Dendritic cell treated with granulocyte-macrophage colony-stimulating factor and Interleukin-4, amounts not matched to agents 40 ng/mL and 50 ng/mL, for 4 days (primary cell): ENCODE data around the gene PET100.
"Not testable (repeated sequence)": the region's sequence is repeated elsewhere in the genome, so short reads cannot be mapped to it uniquely, and the experiment has no call there.

Source experiments
- H3K27ac Mint-ChIP-seq: one replicate; pipeline ENCODE4 v1.8.0; 2022; ENCODE audit warnings: mild to moderate bottlenecking, mixed read lengths
- H3K27me3 Mint-ChIP-seq: one replicate; pipeline ENCODE4 v1.8.0; 2022; ENCODE audit warnings: mild to moderate bottlenecking, mixed read lengths
- H3K36me3 Mint-ChIP-seq: one replicate; pipeline ENCODE4 v1.8.0; 2022; ENCODE audit warnings: low read depth, mixed read lengths
- H3K4me1 Mint-ChIP-seq: one replicate; pipeline ENCODE4 v1.8.0; 2022; ENCODE audit warnings: low read depth, mixed read lengths
- H3K4me3 Mint-ChIP-seq: one replicate; pipeline ENCODE4 v1.8.0; 2022; ENCODE audit warnings: mild to moderate bottlenecking, moderate library complexity, mixed read lengths
- H3K9me3 Mint-ChIP-seq: one replicate; pipeline ENCODE4 v1.8.0; 2022; ENCODE audit warnings: mixed read lengths
- intact Hi-C: fragments of 100-400 bp; cut with micrococcal nuclease; formaldehyde crosslinking; loops from one replicate; pipeline ENCODE4 v1.15.0; 2022

The PET100 gene

DNA sequence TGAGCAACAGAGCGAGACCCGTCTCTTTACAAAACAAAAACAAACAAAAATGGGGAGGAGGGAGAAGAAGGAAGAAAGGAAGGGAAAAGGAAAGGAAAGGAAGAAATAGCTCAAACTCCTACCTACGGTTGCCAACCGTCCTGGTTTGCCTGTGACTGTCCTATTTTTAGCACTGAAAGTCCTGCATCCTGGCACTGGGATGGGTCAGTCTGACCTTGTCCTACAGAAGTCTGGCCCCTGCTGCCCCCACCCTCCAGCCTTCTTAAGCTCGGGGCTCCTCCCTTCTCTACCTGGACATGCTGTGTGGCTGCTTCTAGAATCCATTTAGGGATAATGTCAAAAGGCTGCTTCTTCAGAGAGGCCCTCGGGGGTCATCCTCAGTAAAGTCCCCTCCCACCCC, 6.1 kb downstream of the PET100 start:
- H3K27ac Mint-ChIP-seq, result peak overlapping the region; percentile 95
- intact Hi-C loops, result no loop called here
- no peaks in the 10 kb centered on the region for H3K27me3 Mint-ChIP-seq
- H3K9me3 Mint-ChIP-seq, result no peaks in the 10 kb centered on the region
- H3K36me3 Mint-ChIP-seq, result peaks cover 71% of the 10 kb centered on the region
- no peak overlapping the region for H3K4me3 Mint-ChIP-seq
- H3K4me1 Mint-ChIP-seq, result peaks cover 60% of the 10 kb centered on the region

DNA sequence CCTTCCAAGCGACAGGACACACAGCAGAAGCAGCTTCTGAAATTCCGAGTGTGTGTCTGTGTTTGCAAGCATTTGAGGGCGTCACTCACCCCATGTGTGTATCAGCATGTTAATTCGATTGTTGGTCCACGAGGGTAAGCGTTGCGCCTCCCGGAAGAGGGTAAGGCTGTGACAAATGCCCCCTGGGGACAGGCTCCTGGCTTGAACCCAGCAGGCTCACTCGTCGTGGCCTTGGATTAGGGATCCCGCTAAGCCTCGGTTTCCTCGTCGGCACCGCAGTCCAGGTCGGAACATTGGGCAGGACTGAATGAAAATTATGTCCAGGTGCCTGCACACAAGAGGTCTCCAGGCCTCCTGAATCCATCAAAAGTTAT, 6.7 kb downstream of the PET100 start:
- peak overlapping the region; percentile 92 for H3K4me3 Mint-ChIP-seq
- intact Hi-C loops, result no loop called here
- H3K27me3 Mint-ChIP-seq, result no peaks in the 10 kb centered on the region
- peaks cover 72% of the 10 kb centered on the region for H3K36me3 Mint-ChIP-seq
- no peaks in the 10 kb centered on the region for H3K9me3 Mint-ChIP-seq
- peak overlapping the region; percentile 95 for H3K27ac Mint-ChIP-seq
- H3K4me1 Mint-ChIP-seq, result peaks cover 60% of the 10 kb centered on the region

DNA sequence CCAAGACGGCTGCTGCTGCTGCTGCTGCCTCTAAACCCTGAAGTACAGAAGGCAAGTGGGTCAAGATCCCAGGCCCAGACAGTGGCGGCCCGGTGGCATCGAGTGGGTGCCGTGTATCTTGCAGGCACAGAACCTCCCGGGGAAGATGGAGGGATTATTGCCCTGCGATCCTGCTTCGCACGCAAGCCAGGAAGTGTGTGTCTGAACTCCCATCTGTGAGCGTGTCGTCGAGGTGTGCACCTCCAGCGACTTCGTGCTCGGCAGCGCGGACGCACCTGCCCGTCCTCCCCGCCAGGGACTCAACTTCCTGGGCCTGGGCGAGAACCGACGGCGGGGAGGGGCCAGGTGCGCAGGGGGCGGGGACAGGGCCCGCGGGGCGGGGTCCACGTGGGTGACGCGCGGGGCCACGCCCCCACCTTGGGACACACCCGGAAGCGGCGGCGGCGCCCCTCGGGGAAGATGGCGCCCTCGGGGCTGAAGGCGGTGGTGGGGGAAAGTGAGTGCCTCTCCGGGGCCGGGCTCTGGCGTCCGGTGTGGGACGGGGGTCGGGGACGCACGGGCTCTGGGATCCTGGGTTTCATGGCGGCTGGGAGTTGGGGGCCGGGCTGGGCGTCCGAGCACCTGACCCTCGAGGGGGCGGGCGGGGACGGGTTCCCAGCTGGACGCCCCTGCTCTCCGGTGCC, 7.2 kb downstream of the PET100 start, which contains the start of gene STXBP2:
Gene STXBP2 (plus strand): TSS at position 420 of the 683 bp plus-strand sequence. CDS start 40 bp downstream, at position 460.
- Mint-ChIP-seq H3K27me3 (no peaks in the 10 kb centered on the region), H3K4me3 (peak within 1 kb of the TSS; percentile 92), H3K4me1 (peaks cover 60% of the 10 kb centered on the region), H3K36me3 (peaks cover 72% of the 10 kb centered on the region), H3K9me3 (no peaks in the 10 kb centered on the region), H3K27ac (peak within 1 kb of the TSS; percentile 95)
- intact Hi-C loops, result no loop called here

DNA sequence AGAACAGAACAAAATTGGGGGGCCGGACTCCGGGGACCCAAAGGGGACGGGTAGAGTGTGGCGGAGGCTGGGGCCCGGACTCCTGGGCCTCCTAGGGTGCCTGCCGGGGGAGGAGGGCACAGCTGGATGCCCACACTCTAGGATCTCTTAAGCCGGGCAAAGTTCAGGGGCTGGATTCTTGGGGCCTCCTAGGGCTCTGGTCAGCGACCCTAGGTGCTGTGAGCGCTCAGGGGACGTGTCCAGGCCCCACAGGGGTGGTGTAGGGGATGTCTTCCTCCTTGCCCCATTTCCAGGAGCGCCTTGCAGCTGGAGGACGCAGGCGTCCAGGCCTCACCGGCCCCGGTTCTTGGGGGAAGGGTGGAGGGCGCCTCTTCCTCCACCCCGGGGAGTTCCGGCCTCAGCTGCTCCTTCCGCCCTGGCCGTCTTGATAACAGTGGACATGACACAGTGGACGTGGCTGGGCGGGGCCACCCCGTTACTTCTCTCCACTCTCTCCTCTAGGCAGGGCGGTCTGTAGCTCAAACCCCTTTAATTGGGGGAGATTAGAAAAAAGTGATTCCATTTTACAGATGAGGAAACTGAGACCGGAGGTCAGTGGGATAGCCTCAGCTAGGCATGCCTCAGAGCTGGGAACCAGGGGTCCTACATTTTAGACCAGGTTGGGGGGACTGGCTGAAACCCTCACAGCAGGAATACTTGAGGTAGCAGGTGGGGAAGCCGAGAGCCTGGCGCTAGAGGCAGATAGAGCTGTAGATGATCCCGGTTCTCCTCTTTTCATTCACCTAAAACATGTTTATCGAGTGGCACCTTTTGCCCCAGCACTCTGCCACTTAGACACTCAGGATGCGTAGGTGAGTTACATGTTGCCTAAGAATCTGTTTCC, 8.0 kb downstream of the PET100 start:
- Mint-ChIP-seq H3K4me3 (peak overlapping the region; percentile 92), H3K27ac (peak overlapping the region; percentile 95), H3K27me3 (no peaks in the 10 kb centered on the region), H3K36me3 (peaks cover 72% of the 10 kb centered on the region), H3K4me1 (peaks cover 63% of the 10 kb centered on the region), H3K9me3 (no peaks in the 10 kb centered on the region)
- intact Hi-C loops, result no loop called here

DNA sequence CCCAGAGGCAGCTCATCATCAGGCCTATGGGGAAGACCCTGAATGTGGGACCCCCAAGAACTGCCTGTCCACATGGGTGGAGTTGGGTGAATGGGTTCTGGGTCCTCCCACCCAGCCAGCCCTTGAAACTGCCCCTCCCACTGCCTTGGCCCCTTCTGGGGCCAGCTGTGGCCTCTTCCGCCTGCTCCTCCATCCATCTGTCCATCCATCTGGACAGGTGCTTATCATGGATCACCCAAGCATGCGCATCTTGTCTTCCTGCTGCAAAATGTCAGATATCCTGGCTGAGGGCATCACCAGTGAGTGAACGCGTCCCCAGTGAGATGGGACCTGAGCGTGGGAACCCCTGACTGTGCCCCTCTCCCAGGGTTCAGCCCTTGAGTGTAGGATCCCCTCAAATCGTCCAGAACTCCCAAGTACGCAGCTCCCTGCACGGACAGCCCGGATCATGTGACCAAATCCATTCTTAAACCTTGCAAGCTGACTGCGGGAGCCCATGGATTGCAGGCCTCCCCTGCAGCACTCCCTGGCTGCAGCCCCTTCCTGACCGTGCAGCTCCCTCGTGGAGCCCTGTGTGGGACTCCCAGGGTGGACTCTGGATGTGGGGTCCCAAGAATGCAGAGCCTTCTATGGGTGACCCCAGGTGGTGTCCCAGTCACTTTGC, 9.3 kb downstream of the PET100 start:
- Mint-ChIP-seq H3K4me1 (peaks cover 72% of the 10 kb centered on the region), H3K27me3 (no peaks in the 10 kb centered on the region), H3K4me3 (peak overlapping the region; percentile 2), H3K9me3 (no peaks in the 10 kb centered on the region), H3K27ac (peak overlapping the region; percentile 27), H3K36me3 (peaks cover 75% of the 10 kb centered on the region)
- intact Hi-C loops, result no loop called here

DNA sequence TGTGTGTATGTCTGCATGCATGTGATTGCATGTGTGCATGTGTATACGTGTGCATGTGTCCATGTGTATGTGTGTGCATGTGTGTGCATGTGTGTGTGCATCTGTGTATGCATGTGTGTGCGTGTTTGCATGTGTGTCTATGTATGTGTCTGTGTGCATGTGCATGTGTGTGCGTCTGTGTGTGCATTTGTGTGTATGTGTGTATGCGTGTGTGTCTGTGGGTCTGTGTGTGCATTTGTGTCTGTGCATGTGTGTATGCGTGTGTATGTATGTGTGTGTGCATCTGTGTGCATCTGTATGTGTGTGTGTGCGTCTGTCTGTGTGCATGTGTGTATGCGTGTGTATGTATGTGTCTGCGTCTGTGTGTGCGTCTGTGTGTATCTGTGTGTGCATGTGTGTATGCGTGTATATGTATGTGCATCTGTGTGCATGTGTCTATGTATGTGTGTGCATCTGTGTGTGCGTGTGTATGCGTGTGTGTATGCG, 10.3 kb downstream of the PET100 start:
- Mint-ChIP-seq H3K36me3 (peaks cover 84% of the 10 kb centered on the region), H3K27ac (no peak overlapping the region), H3K4me3 (no peak overlapping the region), H3K4me1 (peaks cover 82% of the 10 kb centered on the region), H3K27me3 (no peaks in the 10 kb centered on the region), H3K9me3 (no peaks in the 10 kb centered on the region)
- intact Hi-C loops, result loop anchor here (10.0 kb wide), 1 partner anchor 75 kb away; no protein-coding TSS in a partner anchor

DNA sequence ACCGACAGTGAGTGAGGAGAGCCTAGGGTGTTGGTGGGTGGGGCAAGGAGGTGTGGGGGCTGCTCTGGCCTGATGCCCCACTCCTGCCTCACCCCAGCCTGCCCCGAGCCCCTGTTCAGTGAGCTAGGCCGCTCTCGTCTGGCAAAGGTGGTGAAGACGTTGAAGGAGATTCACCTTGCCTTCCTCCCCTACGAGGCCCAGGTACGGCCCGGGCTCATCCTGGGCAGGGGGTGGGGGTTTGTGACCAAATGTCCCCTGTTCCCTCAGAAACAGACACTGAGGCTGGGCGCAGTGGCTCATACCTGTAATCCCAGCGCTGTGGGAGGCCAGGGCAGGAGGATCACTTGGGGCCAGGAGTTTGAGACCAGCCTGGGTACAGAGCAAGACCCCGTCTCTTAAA, 11.2 kb downstream of the PET100 start:
- Mint-ChIP-seq H3K4me1 (peaks cover 85% of the 10 kb centered on the region), H3K9me3 (no peaks in the 10 kb centered on the region), H3K27me3 (no peaks in the 10 kb centered on the region), H3K27ac (no peak overlapping the region), H3K36me3 (peaks cover 93% of the 10 kb centered on the region), H3K4me3 (no peak overlapping the region)
- intact Hi-C loops, result loop anchor here (10.0 kb wide), 1 partner anchor 76 kb away; no protein-coding TSS in a partner anchor

DNA sequence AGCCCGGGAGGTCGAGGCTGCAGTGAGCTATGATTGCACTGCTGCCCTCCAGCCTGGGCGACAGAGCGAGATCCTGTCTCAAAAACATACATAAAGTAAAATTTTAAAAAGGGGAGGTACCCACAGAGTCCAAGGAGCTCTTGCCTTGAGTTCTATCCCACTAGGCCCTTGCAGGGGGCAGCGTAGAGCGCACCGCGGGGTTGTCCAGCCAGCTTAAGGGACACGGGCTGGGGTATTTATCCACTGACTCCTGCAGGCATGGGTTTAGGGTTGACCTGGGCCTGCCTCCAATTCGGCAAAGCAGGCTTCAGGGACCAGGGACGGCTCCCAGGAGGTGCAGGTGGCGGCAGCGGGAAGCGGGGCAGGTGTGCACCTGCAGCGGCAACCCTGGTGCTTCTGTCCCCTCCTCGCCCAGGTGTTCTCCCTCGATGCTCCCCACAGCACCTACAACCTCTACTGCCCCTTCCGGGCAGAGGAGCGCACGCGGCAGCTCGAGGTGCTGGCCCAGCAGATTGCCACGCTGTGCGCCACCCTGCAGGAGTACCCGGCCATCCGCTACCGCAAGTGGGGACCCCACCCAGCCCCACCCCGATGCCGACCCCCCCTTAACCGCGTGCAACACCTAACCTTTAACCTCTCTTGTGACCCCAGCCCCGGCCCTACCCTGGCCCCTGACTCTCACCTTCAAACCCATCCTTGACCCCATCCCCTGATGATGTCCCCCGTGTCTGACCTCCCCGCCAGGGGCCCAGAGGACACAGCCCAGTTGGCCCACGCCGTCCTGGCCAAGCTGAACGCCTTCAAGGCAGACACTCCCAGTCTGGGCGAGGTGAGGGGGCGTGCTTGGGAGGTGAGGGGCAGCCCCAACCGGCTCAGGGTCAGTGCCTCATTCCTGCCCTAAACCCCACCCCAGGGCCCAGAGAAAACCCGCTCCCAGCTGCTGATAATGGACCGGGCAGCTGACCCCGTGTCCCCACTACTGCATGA, 12.0 kb downstream of the PET100 start:
- intact Hi-C loops, result loop anchor here (10.0 kb wide), 1 partner anchor 77 kb away; no protein-coding TSS in a partner anchor
- peaks cover 100% of the 10 kb centered on the region for H3K36me3 Mint-ChIP-seq
- no peaks in the 10 kb centered on the region for H3K27me3 Mint-ChIP-seq
- no peak overlapping the region for H3K27ac Mint-ChIP-seq
- H3K9me3 Mint-ChIP-seq, result no peaks in the 10 kb centered on the region
- H3K4me3 Mint-ChIP-seq, result no peak overlapping the region
- peaks cover 89% of the 10 kb centered on the region for H3K4me1 Mint-ChIP-seq

DNA sequence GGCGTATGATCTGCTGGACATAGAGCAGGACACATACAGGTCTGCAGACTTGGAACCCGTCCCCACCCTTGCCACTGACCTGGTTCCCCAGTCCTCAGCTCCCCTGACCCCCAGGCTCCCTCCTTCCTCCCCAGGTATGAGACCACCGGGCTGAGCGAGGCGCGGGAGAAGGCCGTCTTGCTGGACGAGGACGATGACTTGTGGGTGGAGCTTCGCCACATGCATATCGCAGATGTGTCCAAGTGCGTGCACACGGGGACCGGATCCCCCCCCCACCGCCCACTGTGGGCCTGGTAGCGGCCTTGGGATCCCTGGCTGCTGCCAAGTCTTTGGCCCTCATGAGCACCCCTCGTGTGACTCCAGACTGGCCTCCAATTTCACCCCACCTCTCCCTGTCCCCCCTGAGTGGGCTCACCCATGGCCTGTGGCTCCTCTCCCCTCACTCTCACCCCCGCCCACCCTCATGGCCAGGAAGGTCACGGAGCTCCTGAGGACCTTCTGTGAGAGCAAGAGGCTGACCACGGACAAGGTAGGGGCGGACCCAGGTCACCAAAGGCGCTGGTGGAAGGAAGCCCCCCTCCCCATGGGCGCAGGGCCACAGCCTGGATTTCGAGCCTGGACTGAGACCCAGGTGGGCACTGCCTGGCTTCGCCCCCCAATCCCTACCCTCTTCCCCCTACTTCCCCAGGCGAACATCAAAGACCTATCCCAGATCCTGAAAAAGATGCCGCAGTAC, 12.9 kb downstream of the PET100 start:
- Mint-ChIP-seq H3K9me3 (no peaks in the 10 kb centered on the region), H3K27me3 (no peaks in the 10 kb centered on the region), H3K36me3 (peaks cover 100% of the 10 kb centered on the region), H3K4me1 (peaks cover 93% of the 10 kb centered on the region), H3K27ac (peak overlapping the region; percentile 50), H3K4me3 (no peak overlapping the region)
- intact Hi-C loops, result loop anchor here (10.0 kb wide), 1 partner anchor 78 kb away; no protein-coding TSS in a partner anchor

DNA sequence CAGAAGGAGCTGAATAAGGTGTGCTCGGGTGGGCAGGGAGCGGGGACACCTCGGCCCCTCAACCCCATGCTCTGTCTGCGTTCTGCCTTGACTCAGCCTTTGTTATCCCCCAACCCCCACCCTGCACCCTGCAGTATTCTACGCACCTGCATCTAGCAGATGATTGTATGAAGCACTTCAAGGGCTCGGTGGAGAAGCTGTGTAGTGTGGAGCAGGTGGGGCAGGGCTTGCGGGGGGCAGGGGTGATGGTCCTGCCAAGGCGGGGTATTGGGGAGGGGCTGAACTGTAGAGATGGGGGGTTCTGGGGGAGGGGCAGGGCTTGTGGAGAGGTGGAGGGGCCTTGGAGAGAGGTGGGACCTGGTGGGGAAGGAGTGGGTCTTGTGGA, 13.4 kb downstream of the PET100 start:
- Mint-ChIP-seq H3K27ac (peak overlapping the region; percentile 50), H3K4me3 (no peak overlapping the region), H3K4me1 (peaks cover 93% of the 10 kb centered on the region), H3K36me3 (peaks cover 100% of the 10 kb centered on the region), H3K9me3 (no peaks in the 10 kb centered on the region), H3K27me3 (no peaks in the 10 kb centered on the region)
- intact Hi-C loops, result loop anchor here (10.0 kb wide), 1 partner anchor 78 kb away; no protein-coding TSS in a partner anchor

DNA sequence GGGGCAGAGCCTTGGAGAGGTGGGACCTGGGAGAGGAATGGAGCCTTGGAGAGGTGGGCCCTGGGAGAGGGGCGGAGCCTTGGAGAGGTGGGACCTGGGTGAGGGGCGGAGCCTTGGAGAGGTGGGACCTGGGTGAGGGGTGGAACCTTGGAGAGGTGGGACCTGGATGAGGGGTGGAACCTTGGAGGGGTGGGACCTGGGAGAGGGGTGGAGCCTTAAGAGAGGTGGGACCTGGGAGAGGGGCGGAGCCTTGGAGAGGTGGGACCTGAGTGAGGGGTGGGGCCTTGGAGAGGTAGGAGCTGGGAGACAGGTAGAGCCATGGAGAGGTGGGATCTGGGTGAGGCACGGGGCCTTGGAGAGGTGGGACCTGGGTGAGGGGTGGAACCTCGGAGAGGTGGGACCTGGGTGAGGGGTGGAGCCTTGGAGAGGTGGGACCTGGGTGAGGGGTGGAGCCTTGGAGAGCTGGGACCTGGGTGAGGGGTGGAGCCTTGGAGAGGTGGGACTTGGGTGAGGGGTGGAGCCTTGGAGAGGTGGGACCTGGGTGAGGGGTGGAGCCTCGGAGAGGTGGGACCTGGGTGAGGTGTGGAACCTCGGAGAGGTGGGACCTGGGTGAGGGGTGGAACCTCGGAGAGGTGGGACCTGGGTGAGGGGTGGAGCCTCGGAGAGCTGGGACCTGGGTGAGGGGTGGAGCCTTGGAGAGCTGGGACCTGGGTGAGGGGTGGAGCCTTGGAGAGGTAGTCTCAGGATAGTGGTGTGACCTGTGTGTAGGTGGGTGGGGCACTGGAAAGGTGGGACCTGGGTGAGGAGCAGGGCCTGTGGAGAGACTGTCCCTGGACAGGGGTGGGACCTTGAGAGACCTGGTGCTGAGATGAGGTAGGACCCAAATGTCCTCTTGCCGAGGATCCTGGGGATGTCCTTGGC, 14.3 kb downstream of the PET100 start:
- intact Hi-C loops, result loop anchor here (10.0 kb wide), 1 partner anchor 79 kb away; no protein-coding TSS in a partner anchor
- not testable (repeated sequence) for H3K4me3 Mint-ChIP-seq, H3K27me3 Mint-ChIP-seq, H3K9me3 Mint-ChIP-seq
- H3K4me1 Mint-ChIP-seq, result peaks cover 86% of the 10 kb centered on the region
- H3K27ac Mint-ChIP-seq, result peak overlapping the region; percentile 50
- H3K36me3 Mint-ChIP-seq, result peaks cover 94% of the 10 kb centered on the region
